HFFc6 (cell line): ENCODE measurements around the gene CASP1. TPM values are rescaled to one million over a fixed set of nuclear protein-coding genes. Genes with fewer than 3 reads are reported as not detected.

ENCODE experiments used
- DNase-seq: peaks from one replicate; pipeline ENCODE4 v3.0.0-alpha.2; 2018
- H3K27ac Mint-ChIP-seq: 2 replicates; pipeline ENCODE4 v1.8.0; 2020; ENCODE audit warnings: mild to moderate bottlenecking, mixed read lengths
- H3K27me3 Mint-ChIP-seq: 2 replicates; pipeline ENCODE4 v1.8.0; 2021; ENCODE audit warnings: mild to moderate bottlenecking, moderate library complexity, mixed read lengths; ENCODE audit not compliant: insufficient read depth
- H3K36me3 Mint-ChIP-seq: 2 replicates; pipeline ENCODE4 v1.8.0; 2021; ENCODE audit warnings: low read depth, mixed read lengths
- H3K4me1 Mint-ChIP-seq: 2 replicates; pipeline ENCODE4 v1.8.0; 2020; ENCODE audit warnings: low read depth, mixed read lengths
- H3K4me3 Mint-ChIP-seq: 2 replicates; pipeline ENCODE4 v1.8.0; 2020; ENCODE audit warnings: mild to moderate bottlenecking, moderate library complexity, mixed read lengths
- H3K9me3 Mint-ChIP-seq: 2 replicates; pipeline ENCODE4 v1.8.0; 2020; ENCODE audit warnings: mild to moderate bottlenecking, mixed read lengths
- CTCF ChIP-seq: fragments of 200-600 bp; sonication (generic); IDR thresholded peaks from 2 replicates; pipeline ENCODE4 v1.5.0; 2021; ENCODE audit warnings: antibody characterized with exemption, mild to moderate bottlenecking
- total RNA-seq, 6 experiments: library from RNA; stranded (reverse); fragmentation: NEBNext Ultra II Directional; extraction: Animal tissue kit (Norgen Biotek cat#: 25700); gene quantifications; 2 replicates in 1 of 6; 3 replicates in 5 of 6; pipeline ENCODE4 v1.2.3, GENCODE V29; 2021

The CASP1 gene
- total RNA-seq, 6 experiments from 2014 or later: 13.1 to 23.6 (median 21.1) TPM

DNA sequence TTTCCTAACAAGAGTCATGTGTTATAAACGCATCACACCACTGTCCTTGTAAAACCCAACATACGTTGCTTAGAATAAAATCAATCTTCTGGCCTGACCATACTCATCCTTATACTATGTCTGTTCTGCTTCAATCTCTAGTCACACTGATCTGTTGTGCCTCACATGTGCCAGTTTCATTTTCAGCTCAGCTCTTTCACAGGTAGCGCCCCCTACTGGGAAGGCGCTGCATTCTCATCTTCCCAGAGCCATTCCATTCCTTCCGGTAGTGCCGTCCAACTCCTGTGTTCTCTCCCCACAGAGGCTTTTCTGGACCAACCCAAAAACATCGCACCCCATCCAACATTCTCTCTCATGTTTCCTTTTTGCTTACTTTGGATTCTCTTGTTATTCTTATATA lies 34.1 kb downstream of the CASP1 start:
- DNase-seq: no peak
- Mint-ChIP-seq H3K4me1 (peaks cover 25% of the 10 kb centered on the region), H3K4me3 (no peak overlapping the region), H3K27ac (no peak overlapping the region), H3K9me3 (peaks cover 4% of the 10 kb centered on the region; the same call in 1 of the 2 replicates), H3K27me3 (no peaks in the 10 kb centered on the region; the same call in 1 of the 2 replicates), H3K36me3 (peaks cover 5% of the 10 kb centered on the region)
- TF ChIP-seq CTCF: peak; percentile 68

DNA sequence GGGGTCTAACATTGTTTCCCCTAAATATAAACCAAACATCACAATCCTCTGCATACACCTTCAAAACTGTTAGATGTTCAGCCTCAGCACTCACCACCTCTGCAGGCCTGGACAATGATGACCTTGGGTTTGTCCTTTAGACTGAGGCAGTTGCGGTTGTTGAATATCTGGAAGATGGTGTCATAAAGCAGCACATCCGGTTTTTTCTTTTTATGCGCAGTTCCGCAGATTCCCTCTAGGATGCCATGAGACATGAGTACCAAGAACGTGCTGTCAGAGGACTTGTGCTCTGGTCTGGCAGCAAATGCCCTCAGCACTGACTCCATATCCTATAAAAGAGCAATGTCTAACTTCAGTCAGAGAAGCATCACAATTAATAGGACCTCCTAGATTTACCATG lies 34.8 kb downstream of the CASP1 start:
- Mint-ChIP-seq H3K9me3 (peaks cover 4% of the 10 kb centered on the region; the same call in 1 of the 2 replicates), H3K4me3 (no peak overlapping the region), H3K27me3 (no peaks in the 10 kb centered on the region; the same call in 1 of the 2 replicates), H3K36me3 (peaks cover 5% of the 10 kb centered on the region), H3K4me1 (peaks cover 19% of the 10 kb centered on the region), H3K27ac (no peak overlapping the region)
- TF ChIP-seq CTCF: no peak
- DNase-seq: no peak

DNA sequence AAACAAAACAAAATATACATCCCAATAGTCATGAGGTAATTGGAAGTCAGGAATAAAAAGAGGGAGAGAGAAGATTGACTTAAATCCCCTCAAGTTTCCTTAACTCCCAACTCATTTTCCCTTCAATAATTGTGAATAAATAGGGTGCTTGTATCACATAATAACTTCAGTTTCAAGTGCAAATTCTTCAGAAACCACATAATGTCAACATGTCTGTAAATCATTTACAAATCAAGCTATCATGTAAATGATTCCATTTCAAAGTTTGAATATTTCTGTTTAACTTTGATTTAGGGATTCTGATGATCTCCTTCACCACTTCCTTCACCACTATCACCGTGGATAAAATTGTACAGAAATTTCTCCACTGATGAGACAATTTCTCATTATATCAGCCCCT lies 35.2 kb downstream of the CASP1 start:
- Mint-ChIP-seq H3K9me3 (peaks cover 4% of the 10 kb centered on the region; the same call in 1 of the 2 replicates), H3K27ac (no peak overlapping the region), H3K36me3 (peaks cover 5% of the 10 kb centered on the region), H3K4me1 (peaks cover 14% of the 10 kb centered on the region), H3K4me3 (no peak overlapping the region), H3K27me3 (no peaks in the 10 kb centered on the region; the same call in 1 of the 2 replicates)
- DNase-seq: no peak
- no peak for TF ChIP-seq CTCF

GRCh38 chr11:104997288-104997687 lies 37.7 kb downstream of the CASP1 start:
- no peak overlapping the region for H3K4me3 Mint-ChIP-seq
- peaks cover 8% of the 10 kb centered on the region for H3K4me1 Mint-ChIP-seq
- peaks cover 5% of the 10 kb centered on the region for H3K36me3 Mint-ChIP-seq
- H3K27ac Mint-ChIP-seq: no peak overlapping the region
- no peaks in the 10 kb centered on the region; the same call in 1 of the 2 replicates for H3K27me3 Mint-ChIP-seq
- H3K9me3 Mint-ChIP-seq: peaks cover 4% of the 10 kb centered on the region; the same call in 1 of the 2 replicates
- DNase-seq: no peak
- peak; percentile 21 for TF ChIP-seq CTCF

- Mint-ChIP-seq H3K27ac (no peak overlapping the region), H3K9me3 (no peaks in the 10 kb centered on the region), H3K4me1 (no peaks in the 10 kb centered on the region), H3K27me3 (no peaks in the 10 kb centered on the region; the same call in 1 of the 2 replicates), H3K36me3 (no peaks in the 10 kb centered on the region), H3K4me3 (no peak overlapping the region)
- DNase-seq: no peak
- no peak for TF ChIP-seq CTCF
Observed at GRCh38 chr11:104995001-104995408, 39.9 kb downstream of the CASP1 start.

DNA sequence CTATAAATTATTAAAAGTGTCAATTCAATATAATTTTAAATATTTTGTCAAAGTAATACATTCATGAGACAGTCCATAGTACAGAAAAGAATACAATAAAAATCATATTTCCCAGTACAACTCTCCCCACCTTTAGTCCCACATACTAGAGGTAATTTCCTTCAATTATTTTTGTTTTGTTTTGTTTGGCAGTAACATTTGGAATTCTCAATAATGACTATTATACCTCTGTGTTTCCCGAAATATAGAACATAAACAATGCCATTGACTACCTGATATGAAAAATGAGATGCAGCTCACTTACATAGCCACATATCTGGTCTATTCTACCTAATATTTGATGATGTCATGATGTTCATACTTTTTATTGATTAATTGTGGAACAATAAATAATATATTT lies 42.2 kb downstream of the CASP1 start:
- H3K9me3 Mint-ChIP-seq: peaks cover 10% of the 10 kb centered on the region
- no peaks in the 10 kb centered on the region for H3K36me3 Mint-ChIP-seq
- no peak overlapping the region for H3K4me3 Mint-ChIP-seq
- DNase-seq: no peak
- TF ChIP-seq CTCF: no peak
- no peaks in the 10 kb centered on the region for H3K27me3 Mint-ChIP-seq
- no peak overlapping the region for H3K27ac Mint-ChIP-seq
- no peaks in the 10 kb centered on the region for H3K4me1 Mint-ChIP-seq
